NCI-H2029 (cell line): Measurements from ENCODE around the gene CYP2C8.
"Not testable (repeated sequence)": the region's sequence is repeated elsewhere in the genome, so short reads cannot be mapped to it uniquely, and the experiment has no call there.

Experiments used
- DNase-seq: peaks from one replicate; lab custom pipeline; 2025; lab: John Stamatoyannopoulos, UW

Gene CYP2C8

GRCh38 chr10:95069286-95069685 is at the start of gene CYP2C8:
Gene CYP2C8, minus strand, starts transcription at chr10:95069497. Its CDS starts 95 bp downstream, at chr10:95069402.
- DNase-seq, result no peak

GRCh38 chr10:95116869-95117269 is 47.6 kb upstream of the CYP2C8 start:
- no peak for DNase-seq

- DNase-seq, result not testable (repeated sequence)
Measured at GRCh38 chr10:95110823-95111222, 41.5 kb upstream of the CYP2C8 start.

GRCh38 chr10:95097805-95098204 is 28.5 kb upstream of the CYP2C8 start:
- DNase-seq, result no peak

- DNase-seq, result no peak
Measured at GRCh38 chr10:95096143-95096542, 26.8 kb upstream of the CYP2C8 start.

GRCh38 chr10:95079626-95080025 is 10.3 kb upstream of the CYP2C8 start:
- not testable (repeated sequence) for DNase-seq

GRCh38 chr10:95077556-95077955 is 8.3 kb upstream of the CYP2C8 start:
- DNase-seq, result no peak

- DNase-seq, result no peak
Measured at GRCh38 chr10:95071107-95071660, 1.9 kb upstream of the CYP2C8 start.

GRCh38 chr10:95064125-95064524 is 5.2 kb downstream of the CYP2C8 start:
- not testable (repeated sequence) for DNase-seq

- no peak for DNase-seq
Measured at GRCh38 chr10:95056744-95057363, 12.4 kb downstream of the CYP2C8 start.

- DNase-seq, result no peak
Measured at GRCh38 chr10:95049919-95050318, 19.4 kb downstream of the CYP2C8 start.

GRCh38 chr10:95048206-95048605 is 21.1 kb downstream of the CYP2C8 start:
- DNase-seq, result no peak

- no peak for DNase-seq
Measured at GRCh38 chr10:95039281-95039680, 30.0 kb downstream of the CYP2C8 start.

- peak; percentile 62 for DNase-seq
Measured at GRCh38 chr10:95035332-95036295, 33.7 kb downstream of the CYP2C8 start.

GRCh38 chr10:95034401-95034800 is 34.9 kb downstream of the CYP2C8 start:
- no peak for DNase-seq

- no peak for DNase-seq
Measured at GRCh38 chr10:95031656-95032055, 37.6 kb downstream of the CYP2C8 start.

- DNase-seq, result no peak
Measured at GRCh38 chr10:95026461-95026860, 42.8 kb downstream of the CYP2C8 start.

GRCh38 chr10:94997741-94998174 is 71.5 kb downstream of the CYP2C8 start:
- no peak for DNase-seq

GRCh38 chr10:94992811-94993210 is 76.5 kb downstream of the CYP2C8 start:
- DNase-seq, result no peak

GRCh38 chr10:94991243-94991888 is 77.9 kb downstream of the CYP2C8 start:
- DNase-seq, result no peak

- DNase-seq, result no peak
Measured at GRCh38 chr10:94989192-94989591, 80.1 kb downstream of the CYP2C8 start.
